Stomach (tissue), 9 donors: Measurements from ENCODE around the gene HS6ST3. TPM values are rescaled to one million over a fixed set of nuclear protein-coding genes. Genes with fewer than 3 reads are reported as not detected.
A peak's percentile ranks its signal among the peaks of the same experiment; 100 is the strongest.

Experiments
- DNase-seq, 2 donors: peaks; one replicate each; pipeline versions ENCODE4 v3.0.0 to v3.0.0-alpha.2; 2013 to 2019
- H3K27ac ChIP-seq, 5 donors: fragments of 200-600 bp in 4 of 5; sonication (generic) in 4 of 5; one replicate each; pipeline ENCODE4 v1.5.1; 2013 to 2019; ENCODE audit warnings: mild to moderate bottlenecking in 1 of 5, moderate library complexity in 1 of 5
- H3K27me3 ChIP-seq, 3 donors: fragments of 200-600 bp; sonication (generic); one replicate each; pipeline ENCODE4 v1.5.1; 2017 to 2019; ENCODE audit warnings: mixed run types in 1 of 3
- H3K36me3 ChIP-seq, 4 donors: fragments of 200-600 bp; sonication (generic); 1 replicate in 3 of 4; 2 replicates in 1 of 4; pipeline ENCODE4 v1.5.1; 2016 to 2019
- H3K4me1 ChIP-seq, 4 donors: fragments of 200-600 bp; sonication (generic); one replicate each; pipeline ENCODE4 v1.5.1; 2016 to 2019
- H3K4me3 ChIP-seq, 4 donors: fragments of 200-600 bp; sonication (generic) in 3 of 4; one replicate each; pipeline ENCODE4 v1.5.1; 2016 to 2019; ENCODE audit warnings: mild to moderate bottlenecking in 1 of 4
- H3K9me3 ChIP-seq, 4 donors: fragments of 200-600 bp; sonication (generic); one replicate each; pipeline ENCODE4 v1.5.1; 2016 to 2019
- EP300 ChIP-seq: sonication (generic); formaldehyde crosslinking; IDR thresholded peaks from one replicate; pipeline ENCODE4 v1.6.1; 2017; ENCODE audit warnings: antibody characterized with exemption
- POLR2A ChIP-seq, 4 donors: fragments of 450-650 bp; IDR thresholded peaks; one replicate each; pipeline ENCODE4 v1.6.1; 2016; ENCODE audit warnings: antibody characterized with exemption in 4 of 4, control low read depth in 2 of 4, mild to moderate bottlenecking in 1 of 4, moderate library complexity in 1 of 4
- POLR2AphosphoS5 ChIP-seq, 3 donors: sonication (generic); formaldehyde crosslinking; IDR thresholded peaks; one replicate each; pipeline ENCODE4 v1.6.1; 2016; ENCODE audit warnings: antibody characterized with exemption in 3 of 3
- WGBS, 5 donors: extraction: QIAGEN DNeasy Blood & Tissue Kit in 3 of 5; methylation state at CpG; one replicate each; pipeline versions ENCODE4 v1.1.5 to v1.1.7; 2013 to 2018; 5-methylcytosine and 5-hydroxymethylcytosine counted together
- intact Hi-C: fragments of 100-400 bp; cut with DNase I; formaldehyde crosslinking; loops from one replicate; pipeline ENCODE4 v1.15.1; 2023; ENCODE audit warnings: low total_unique reads
- polyA plus RNA-seq, 3 donors: library from polyadenylated mRNA; stranded (reverse); fragments of 200-250 nt; gene quantifications; one replicate each; pipeline ENCODE4 v1.2.3, GENCODE V29; 2013
- total RNA-seq, 5 donors: library from RNA; depleted of rRNA; stranded (reverse); fragments of >200 nt; gene quantifications; one replicate each; pipeline versions ENCODE4 v1.1.0 to v1.2.3, GENCODE V29; 2014 to 2016
- TF ChIP-seq, protein P1 (sequence below), 7 experiments: fragments of 450-650 bp in 4 of 7; fragments of 200-600 bp in 3 of 7; sonication (generic) in 3 of 7; IDR thresholded peaks; one replicate each; pipeline ENCODE4 v1.5.1; 2016 to 2019; ENCODE audit warnings: antibody characterized with exemption in 7 of 7, control low read depth in 2 of 7, mild to moderate bottlenecking in 1 of 7
- donor health status: healthy with polysubstance abuse.
- donor health status: Bipolar disorder and iron deficiency.
- donor health status: healthy.

The HS6ST3 gene
- total and polyA plus RNA-seq, 8 donors, result 0.15 to 4.0 (median 0.75) TPM; not detected in 1

DNA sequence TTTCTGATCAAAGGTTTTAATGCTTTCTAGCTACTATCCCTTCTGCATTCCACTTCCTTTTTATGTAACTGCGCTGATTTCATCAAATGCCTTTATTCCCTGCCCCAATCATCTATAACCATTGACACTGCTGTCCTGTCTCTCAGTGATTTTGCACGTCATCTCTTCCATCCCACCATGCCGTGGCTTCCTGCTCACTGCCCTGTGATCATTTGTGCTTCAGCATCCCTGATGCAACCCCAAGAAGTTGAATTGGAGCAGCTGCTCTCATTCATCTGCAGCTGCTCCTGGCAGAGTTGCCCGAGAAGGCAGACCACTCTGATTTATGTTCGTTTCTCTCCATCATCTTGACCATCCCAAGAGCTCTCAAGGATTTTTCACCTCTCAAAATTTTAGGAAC lies 112.4 kb downstream of the HS6ST3 start:
- 79 to 91% (median 86%) methylated on average over 5 of the region's 5 CpGs for WGBS, 5 donors
- Histone ChIP-seq H3K9me3 (peaks cover 0 to 7% (median 0%) of the 10 kb centered on the region in 4 donors), H3K4me3 (no peak overlapping the region), H3K36me3 (no peaks in the 10 kb centered on the region), H3K27ac (no peak overlapping the region), H3K27me3 (no peaks in the 10 kb centered on the region), H3K4me1 (no peaks in the 10 kb centered on the region)
- no peak for DNase-seq
- TF ChIP-seq EP300 (no peak), POLR2AphosphoS5 (IDR thresholded peaks at IDR 0.05) (no peak), POLR2A (IDR thresholded peaks at IDR 0.05) (no peak)
- TF ChIP-seq, protein P1, sequence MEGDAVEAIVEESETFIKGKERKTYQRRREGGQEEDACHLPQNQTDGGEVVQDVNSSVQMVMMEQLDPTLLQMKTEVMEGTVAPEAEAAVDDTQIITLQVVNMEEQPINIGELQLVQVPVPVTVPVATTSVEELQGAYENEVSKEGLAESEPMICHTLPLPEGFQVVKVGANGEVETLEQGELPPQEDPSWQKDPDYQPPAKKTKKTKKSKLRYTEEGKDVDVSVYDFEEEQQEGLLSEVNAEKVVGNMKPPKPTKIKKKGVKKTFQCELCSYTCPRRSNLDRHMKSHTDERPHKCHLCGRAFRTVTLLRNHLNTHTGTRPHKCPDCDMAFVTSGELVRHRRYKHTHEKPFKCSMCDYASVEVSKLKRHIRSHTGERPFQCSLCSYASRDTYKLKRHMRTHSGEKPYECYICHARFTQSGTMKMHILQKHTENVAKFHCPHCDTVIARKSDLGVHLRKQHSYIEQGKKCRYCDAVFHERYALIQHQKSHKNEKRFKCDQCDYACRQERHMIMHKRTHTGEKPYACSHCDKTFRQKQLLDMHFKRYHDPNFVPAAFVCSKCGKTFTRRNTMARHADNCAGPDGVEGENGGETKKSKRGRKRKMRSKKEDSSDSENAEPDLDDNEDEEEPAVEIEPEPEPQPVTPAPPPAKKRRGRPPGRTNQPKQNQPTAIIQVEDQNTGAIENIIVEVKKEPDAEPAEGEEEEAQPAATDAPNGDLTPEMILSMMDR (IDR thresholded peaks at IDR 0.05), result no peak
- intact Hi-C loops, result no loop called here

DNA sequence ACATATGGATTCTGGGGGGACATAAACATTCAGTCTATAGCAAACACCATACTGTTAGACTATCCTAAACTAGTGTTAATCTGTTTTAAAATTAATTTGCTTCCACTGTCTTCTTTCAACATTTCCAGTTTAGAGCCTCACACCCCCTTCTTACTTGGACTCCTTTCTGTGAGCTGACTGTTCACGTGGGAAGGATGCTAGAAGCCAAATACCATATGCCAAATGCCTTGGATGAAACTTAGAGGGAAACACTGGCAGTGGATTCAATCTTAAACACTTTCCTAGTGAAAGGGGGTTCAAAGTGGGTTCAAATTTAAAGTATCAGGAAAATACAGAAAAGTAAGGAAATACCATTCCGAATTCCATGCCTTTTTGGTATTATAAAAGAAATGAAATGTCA lies 113.6 kb downstream of the HS6ST3 start:
- intact Hi-C loops, result no loop called here
- Histone ChIP-seq H3K27me3 (no peaks in the 10 kb centered on the region), H3K9me3 (no peaks in the 10 kb centered on the region), H3K4me1 (no peaks in the 10 kb centered on the region), H3K36me3 (no peaks in the 10 kb centered on the region), H3K4me3 (no peak overlapping the region), H3K27ac (no peak overlapping the region)
- no peak for DNase-seq
- TF ChIP-seq POLR2A (IDR thresholded peaks at IDR 0.05) (no peak), POLR2AphosphoS5 (IDR thresholded peaks at IDR 0.05) (no peak), EP300 (no peak)
- TF ChIP-seq, protein P1 (IDR thresholded peaks at IDR 0.05), result no peak
- WGBS, 5 donors, result 83 to 95% (median 87%) methylated on average over 2 of the region's 2 CpGs

DNA sequence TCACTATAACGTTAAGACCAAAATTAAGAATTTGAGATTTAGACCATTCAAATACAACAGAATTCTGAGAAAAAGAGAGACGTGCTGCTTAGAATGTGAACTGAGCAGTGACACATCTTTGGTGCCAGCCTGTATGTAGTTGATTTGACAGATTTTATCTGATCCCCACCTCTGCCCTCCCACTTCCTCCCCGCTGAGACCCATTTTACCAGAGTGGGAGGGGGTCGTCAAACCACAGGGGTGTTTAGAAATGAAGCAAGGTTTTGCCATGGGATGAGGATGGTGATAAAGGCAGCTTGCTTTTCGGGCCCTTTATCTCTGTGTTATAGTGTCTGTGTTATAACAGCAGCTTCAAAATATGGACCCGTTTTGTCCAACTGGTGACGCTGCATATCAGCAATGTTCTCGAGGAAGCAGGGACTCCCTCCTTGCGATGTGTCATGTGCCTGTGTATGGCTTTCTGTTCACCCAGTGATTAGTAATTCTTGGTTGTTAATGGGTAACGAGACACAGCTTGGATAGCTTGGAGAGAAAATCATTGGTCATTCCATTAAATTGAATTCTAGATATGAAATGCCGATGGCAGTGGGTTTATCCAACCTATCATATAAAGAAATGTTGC lies 125.0 kb downstream of the HS6ST3 start:
- WGBS, 5 donors, result 71 to 84% (median 79%) methylated on average over 11 of the region's 11 CpGs

DNA sequence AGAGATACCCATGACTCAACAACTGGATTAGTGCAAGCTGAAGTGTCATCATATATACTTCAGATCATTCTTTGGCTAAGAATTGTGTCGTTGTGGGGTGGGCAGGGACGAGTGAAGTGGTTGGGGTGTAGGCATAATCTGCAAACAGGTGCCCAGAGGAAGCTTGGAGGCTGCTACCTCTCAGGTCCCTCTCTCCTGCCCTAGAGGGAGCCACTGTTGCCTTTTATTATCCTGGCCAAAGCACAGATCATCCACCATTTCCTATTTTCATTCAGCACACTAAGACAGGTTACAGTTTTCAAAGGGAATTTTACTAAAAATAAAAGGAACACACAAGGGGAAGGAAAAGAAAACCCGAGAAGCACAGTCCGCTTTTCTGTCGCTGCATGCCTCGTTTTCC lies 126.6 kb downstream of the HS6ST3 start:
- no peak for DNase-seq
- intact Hi-C loops, result no loop called here
- Histone ChIP-seq H3K4me3 (no peak overlapping the region), H3K9me3 (no peaks in the 10 kb centered on the region), H3K27ac (no peak overlapping the region), H3K27me3 (no peaks in the 10 kb centered on the region), H3K36me3 (no peaks in the 10 kb centered on the region), H3K4me1 (no peaks in the 10 kb centered on the region)
- TF ChIP-seq EP300, result no peak
- no peak for TF ChIP-seq POLR2AphosphoS5 (IDR thresholded peaks at IDR 0.05)
- no peak for TF ChIP-seq POLR2A (IDR thresholded peaks at IDR 0.05)
- 90 to 93% (median 92%) methylated on average over 6 of the region's 6 CpGs for WGBS, 5 donors

More for the DNA sequence above, 125.0 kb downstream of the HS6ST3 start:
- TF ChIP-seq EP300, result no peak
- no peak for TF ChIP-seq POLR2AphosphoS5 (IDR thresholded peaks at IDR 0.05)
- TF ChIP-seq, protein P1 (IDR thresholded peaks at IDR 0.05), result no peak
- TF ChIP-seq POLR2A (IDR thresholded peaks at IDR 0.05), result no peak
- H3K27ac ChIP-seq, result no peak overlapping the region
- no peaks in the 10 kb centered on the region for H3K4me1 ChIP-seq
- no peak overlapping the region for H3K4me3 ChIP-seq
- intact Hi-C loops, result no loop called here
- peak in 1 of 2 donors; percentile 11 for DNase-seq
- H3K27me3 ChIP-seq, result no peaks in the 10 kb centered on the region
- no peaks in the 10 kb centered on the region for H3K9me3 ChIP-seq
- no peaks in the 10 kb centered on the region for H3K36me3 ChIP-seq

DNA sequence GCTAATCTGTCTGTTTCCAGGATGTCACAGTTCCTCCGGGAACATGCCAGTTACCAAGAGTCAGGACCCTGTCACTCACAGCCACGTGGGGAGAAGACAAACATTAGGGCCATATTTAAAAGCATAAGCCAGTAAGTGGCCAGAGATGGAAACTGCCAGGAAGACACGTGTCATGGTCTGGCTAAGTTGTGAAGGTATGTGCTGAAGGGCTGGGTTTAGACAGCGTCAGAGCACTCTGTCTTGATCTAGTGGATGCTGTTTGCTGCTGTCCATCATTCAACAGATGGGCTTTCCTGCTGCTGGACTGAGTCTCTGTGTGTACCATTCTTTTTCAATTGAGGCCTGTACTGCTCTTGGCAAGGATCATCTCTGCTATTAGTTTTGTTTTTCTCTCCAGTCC lies 128.6 kb downstream of the HS6ST3 start:
- Histone ChIP-seq H3K36me3 (no peaks in the 10 kb centered on the region), H3K27ac (no peak overlapping the region), H3K4me3 (no peak overlapping the region), H3K4me1 (peaks cover 0 to 5% (median 0%) of the 10 kb centered on the region in 4 donors), H3K27me3 (no peaks in the 10 kb centered on the region), H3K9me3 (no peaks in the 10 kb centered on the region)
- no peak for TF ChIP-seq POLR2A (IDR thresholded peaks at IDR 0.05)
- no peak for TF ChIP-seq EP300
- TF ChIP-seq POLR2AphosphoS5 (IDR thresholded peaks at IDR 0.05), result no peak
- TF ChIP-seq, protein P1 (IDR thresholded peaks at IDR 0.05), result no peak
- WGBS, 5 donors, result 49 to 64% (median 60%) methylated on average over 4 of the region's 4 CpGs
- DNase-seq, result no peak
- intact Hi-C loops, result no loop called here
